DND-41 (cell line): ENCODE measurements around the gene LGR6.

Experiments
- CTCF ChIP-seq: IDR thresholded peaks from 2 replicates; pipeline ENCODE4 v1.5.1; 2012; ENCODE audit warnings: borderline replicate concordance, low read length, moderate library complexity, mild to moderate bottlenecking; ENCODE audit not compliant: poor library complexity, severe bottlenecking; ENCODE audit errors: extremely low read depth
- EZH2 ChIP-seq: IDR thresholded peaks from 3 replicates; pipeline ENCODE4 v1.6.1; 2012; ENCODE audit warnings: borderline replicate concordance, low read depth, mild to moderate bottlenecking, moderate library complexity, low read length, inconsistent platforms; ENCODE audit not compliant: severe bottlenecking

- TF ChIP-seq CTCF, result no peak
- TF ChIP-seq EZH2, result no peak
Observed at GRCh38 chr1:202225131-202225530, 31.5 kb downstream of the LGR6 start.
